ENCODE data around the gene PSPC1. TPM values are rescaled to one million over a fixed set of nuclear protein-coding genes. Genes with fewer than 3 reads are reported as not detected.

Gene PSPC1
- total RNA-seq, 1 donor from 2014 or later, result 25.3 TPM

DNA sequence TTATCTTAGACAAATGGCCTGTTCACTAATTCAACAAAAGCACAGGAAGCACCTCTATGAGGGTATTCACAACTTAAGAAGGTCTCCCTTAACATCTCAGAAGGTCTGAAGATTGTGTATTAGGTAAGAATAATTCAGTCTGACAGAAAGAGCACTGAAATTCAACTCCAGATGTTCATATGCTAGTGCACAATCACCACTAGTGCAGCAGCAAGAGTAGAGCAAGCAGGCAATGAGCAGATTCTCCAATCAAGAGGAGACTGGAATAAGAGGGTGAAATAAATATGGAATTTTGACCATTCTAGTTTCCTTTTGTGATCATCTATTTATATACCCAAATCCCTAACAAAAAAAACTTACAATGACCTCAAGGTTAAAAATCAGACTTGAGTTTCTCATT, 97.3 kb downstream of the PSPC1 start:
- TF ChIP-seq, protein P1, sequence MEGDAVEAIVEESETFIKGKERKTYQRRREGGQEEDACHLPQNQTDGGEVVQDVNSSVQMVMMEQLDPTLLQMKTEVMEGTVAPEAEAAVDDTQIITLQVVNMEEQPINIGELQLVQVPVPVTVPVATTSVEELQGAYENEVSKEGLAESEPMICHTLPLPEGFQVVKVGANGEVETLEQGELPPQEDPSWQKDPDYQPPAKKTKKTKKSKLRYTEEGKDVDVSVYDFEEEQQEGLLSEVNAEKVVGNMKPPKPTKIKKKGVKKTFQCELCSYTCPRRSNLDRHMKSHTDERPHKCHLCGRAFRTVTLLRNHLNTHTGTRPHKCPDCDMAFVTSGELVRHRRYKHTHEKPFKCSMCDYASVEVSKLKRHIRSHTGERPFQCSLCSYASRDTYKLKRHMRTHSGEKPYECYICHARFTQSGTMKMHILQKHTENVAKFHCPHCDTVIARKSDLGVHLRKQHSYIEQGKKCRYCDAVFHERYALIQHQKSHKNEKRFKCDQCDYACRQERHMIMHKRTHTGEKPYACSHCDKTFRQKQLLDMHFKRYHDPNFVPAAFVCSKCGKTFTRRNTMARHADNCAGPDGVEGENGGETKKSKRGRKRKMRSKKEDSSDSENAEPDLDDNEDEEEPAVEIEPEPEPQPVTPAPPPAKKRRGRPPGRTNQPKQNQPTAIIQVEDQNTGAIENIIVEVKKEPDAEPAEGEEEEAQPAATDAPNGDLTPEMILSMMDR (IDR thresholded peaks at IDR 0.05; ENCODE audit: borderline replicate concordance), result no peak
- intact Hi-C loops (cut with micrococcal nuclease), result no loop called here
- H3K27ac ChIP-seq (replicated peaks), result no peak overlapping the region
- no peaks in the 10 kb centered on the region for H3K9me3 ChIP-seq (replicated peaks)
- DNase-seq, result no peak
- H3K27me3 ChIP-seq (ENCODE audit: low read depth), result no peaks in the 10 kb centered on the region
- H3K36me3 ChIP-seq, result no peaks in the 10 kb centered on the region
- no peak overlapping the region for H3K4me3 ChIP-seq
- peaks cover 6% of the 10 kb centered on the region for H3K4me1 ChIP-seq

DNA sequence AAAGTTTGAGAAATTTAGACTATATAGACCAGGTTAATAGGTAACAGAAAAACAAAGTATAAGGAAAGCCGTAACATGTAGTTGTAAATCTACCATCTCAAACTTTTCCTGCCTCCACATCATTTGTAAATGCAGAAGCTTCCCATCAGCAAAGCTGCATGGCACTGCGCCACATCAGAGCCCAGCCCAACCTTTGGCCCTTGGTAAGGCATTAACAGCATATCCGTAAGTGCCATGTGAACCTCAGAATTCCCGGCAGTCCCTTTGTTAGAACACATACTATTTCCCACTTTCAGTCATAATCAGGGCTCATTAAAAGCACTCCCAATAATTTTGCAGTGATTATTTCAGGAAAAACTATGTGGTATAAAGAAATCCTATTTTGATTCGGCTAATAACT, 97.7 kb downstream of the PSPC1 start:
- Histone ChIP-seq H3K9me3 (replicated peaks) (no peaks in the 10 kb centered on the region), H3K27ac (replicated peaks) (no peak overlapping the region), H3K4me1 (peaks cover 6% of the 10 kb centered on the region), H3K27me3 (ENCODE audit: low read depth) (no peaks in the 10 kb centered on the region), H3K4me3 (no peak overlapping the region), H3K36me3 (no peaks in the 10 kb centered on the region)
- intact Hi-C loops (cut with micrococcal nuclease), result no loop called here
- no peak for DNase-seq
- TF ChIP-seq, protein P1 (IDR thresholded peaks at IDR 0.05; ENCODE audit: borderline replicate concordance), result no peak

DNA sequence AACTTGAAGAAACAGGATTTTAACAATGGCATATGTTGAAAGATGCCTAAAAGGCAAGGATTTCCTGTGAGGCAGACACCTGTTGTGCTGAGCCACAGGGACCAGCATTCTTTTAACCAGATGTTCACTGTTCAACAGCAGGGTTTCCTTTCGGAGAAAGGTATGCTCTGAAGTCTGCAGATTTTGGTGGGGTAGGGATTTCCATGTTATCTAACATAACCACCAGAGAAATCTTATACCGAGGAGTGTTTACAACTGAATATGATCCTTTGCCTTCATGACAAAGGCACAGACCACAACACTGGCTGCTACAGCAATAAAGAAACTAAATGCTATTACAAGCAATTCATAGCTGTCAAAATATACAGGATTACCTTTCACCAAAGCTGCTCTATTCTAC, 101.2 kb downstream of the PSPC1 start:
- no peak overlapping the region for H3K4me3 ChIP-seq
- DNase-seq, result no peak
- peaks cover 17% of the 10 kb centered on the region for H3K36me3 ChIP-seq
- TF ChIP-seq, protein P1 (IDR thresholded peaks at IDR 0.05; ENCODE audit: borderline replicate concordance), result no peak
- peaks cover 6% of the 10 kb centered on the region for H3K4me1 ChIP-seq
- intact Hi-C loops (cut with micrococcal nuclease), result no loop called here
- no peaks in the 10 kb centered on the region for H3K9me3 ChIP-seq (replicated peaks)
- H3K27me3 ChIP-seq (ENCODE audit: low read depth), result no peaks in the 10 kb centered on the region
- no peak overlapping the region for H3K27ac ChIP-seq (replicated peaks)

DNA sequence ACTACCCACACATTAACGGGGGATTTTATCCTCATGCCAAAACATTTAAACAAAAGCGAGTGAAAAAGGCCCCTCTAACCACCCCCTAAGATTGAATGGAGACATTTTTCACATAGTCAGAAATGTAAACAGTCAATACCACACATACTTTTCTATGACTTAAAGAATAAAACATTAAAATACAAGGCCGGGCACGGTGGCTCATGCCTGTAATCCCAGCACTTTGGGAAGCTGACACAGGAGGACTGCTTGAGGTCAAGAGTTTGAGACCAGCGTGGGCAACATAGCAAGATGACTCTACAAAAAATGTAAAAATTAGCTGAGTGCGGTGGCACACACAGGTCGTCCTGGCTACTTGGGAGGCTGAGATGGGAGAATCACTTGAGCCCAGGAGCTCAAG, 102.0 kb downstream of the PSPC1 start:
- no peak for DNase-seq
- intact Hi-C loops (cut with micrococcal nuclease), result no loop called here
- TF ChIP-seq, protein P1 (IDR thresholded peaks at IDR 0.05; ENCODE audit: borderline replicate concordance), result no peak
- H3K27ac ChIP-seq (replicated peaks), result no peak overlapping the region
- H3K4me1 ChIP-seq, result peaks cover 6% of the 10 kb centered on the region
- peaks cover 25% of the 10 kb centered on the region for H3K36me3 ChIP-seq
- H3K27me3 ChIP-seq (ENCODE audit: low read depth), result no peaks in the 10 kb centered on the region
- H3K4me3 ChIP-seq, result no peak overlapping the region
- no peaks in the 10 kb centered on the region for H3K9me3 ChIP-seq (replicated peaks)

DNA sequence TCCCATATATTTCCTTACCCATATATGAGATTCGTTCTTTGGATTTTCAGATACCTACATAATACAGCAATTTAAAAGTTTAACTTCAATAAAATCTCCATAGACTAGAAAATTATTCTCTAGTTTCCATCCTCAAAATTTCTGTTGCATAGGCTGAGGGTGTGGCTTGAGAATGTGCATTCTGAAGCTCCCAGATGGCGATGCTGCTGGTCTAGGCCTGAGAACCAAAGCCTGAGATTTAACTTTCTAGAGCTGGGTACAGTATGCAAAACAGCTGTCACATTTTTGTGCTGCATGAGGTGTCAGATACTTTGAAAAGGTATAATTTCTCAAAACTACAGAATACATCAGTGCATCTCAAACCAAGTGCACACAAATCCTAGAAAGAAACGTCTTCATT, 106.6 kb downstream of the PSPC1 start:
- no peak overlapping the region for H3K4me3 ChIP-seq
- no peak overlapping the region for H3K27ac ChIP-seq (replicated peaks)
- H3K27me3 ChIP-seq (ENCODE audit: low read depth), result no peaks in the 10 kb centered on the region
- intact Hi-C loops (cut with micrococcal nuclease), result no loop called here
- no peaks in the 10 kb centered on the region for H3K9me3 ChIP-seq (replicated peaks)
- TF ChIP-seq, protein P1 (IDR thresholded peaks at IDR 0.05; ENCODE audit: borderline replicate concordance), result no peak
- DNase-seq, result no peak
- peaks cover 68% of the 10 kb centered on the region for H3K36me3 ChIP-seq
- peaks cover 4% of the 10 kb centered on the region for H3K4me1 ChIP-seq

DNA sequence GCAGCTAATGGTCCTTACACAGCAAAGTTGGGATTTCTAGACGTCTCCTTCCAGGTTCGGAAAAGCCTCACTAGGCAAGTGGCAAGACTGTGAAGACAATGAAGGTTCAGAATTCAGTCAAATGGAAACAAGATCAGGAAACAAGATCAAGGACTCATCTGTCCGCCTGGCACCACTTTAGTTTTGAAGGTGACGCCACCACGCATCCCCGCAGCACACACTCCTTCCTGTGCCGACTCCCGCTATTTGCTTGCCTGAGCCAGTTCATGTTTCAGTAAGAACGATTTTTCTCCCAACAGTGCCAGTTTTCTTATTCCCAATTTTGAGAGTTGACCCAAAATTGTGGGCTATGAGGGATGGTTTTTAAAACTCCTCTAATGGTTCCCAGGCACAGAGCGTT, 107.8 kb downstream of the PSPC1 start:
- H3K36me3 ChIP-seq, result peaks cover 80% of the 10 kb centered on the region
- intact Hi-C loops (cut with micrococcal nuclease), result no loop called here
- H3K4me1 ChIP-seq, result peaks cover 4% of the 10 kb centered on the region
- TF ChIP-seq, protein P1 (IDR thresholded peaks at IDR 0.05; ENCODE audit: borderline replicate concordance), result no peak
- DNase-seq, result no peak
- H3K27me3 ChIP-seq (ENCODE audit: low read depth), result no peaks in the 10 kb centered on the region
- no peak overlapping the region for H3K4me3 ChIP-seq
- no peak overlapping the region for H3K27ac ChIP-seq (replicated peaks)
- no peaks in the 10 kb centered on the region for H3K9me3 ChIP-seq (replicated peaks)

All from left ventricle myocardium inferior (tissue), 1 donor.